ENCODE results near the gene ERVH48-1.

ERVH48-1 gene

DNA sequence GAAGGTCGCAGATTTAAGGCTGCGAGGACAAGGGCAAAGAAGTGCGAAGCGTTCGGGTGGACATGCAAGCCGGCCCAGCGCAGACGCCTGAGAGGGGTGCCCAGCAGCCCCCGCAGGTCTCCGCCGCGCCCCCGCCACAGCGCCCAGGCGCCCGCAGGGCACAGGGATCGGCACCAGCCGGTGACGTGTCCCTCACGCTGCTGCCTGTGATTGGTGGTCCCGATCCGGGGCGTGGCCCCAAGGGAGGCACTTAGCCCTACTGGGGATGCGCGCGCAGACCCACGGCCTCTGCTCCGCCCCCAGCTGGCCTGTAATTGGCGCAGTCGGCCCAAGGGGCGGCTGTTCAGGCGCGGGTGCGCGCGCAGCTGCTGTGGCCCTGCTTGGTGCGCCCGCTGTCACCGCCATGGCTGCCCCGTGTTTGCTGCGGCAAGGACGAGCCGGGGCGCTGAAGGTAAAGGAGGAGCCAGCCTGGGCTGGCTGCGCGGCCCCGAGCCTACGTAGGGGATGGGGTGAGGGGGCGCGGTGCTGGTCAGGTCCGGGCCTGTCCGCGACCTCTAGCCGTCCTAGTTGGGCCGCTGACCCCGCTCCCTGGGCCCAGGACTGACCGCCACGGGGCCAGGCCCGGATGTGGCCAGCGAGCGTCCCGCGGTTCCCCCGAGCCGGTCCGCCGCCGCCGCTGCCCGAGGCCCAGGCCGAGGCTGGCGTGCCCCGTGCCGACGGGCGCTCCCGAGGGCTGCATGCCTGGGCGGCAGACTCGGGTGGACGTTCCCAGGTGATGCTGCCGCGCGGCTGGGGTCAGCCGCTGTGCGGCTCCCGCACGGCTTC is 32.3 kb downstream of the ERVH48-1 start, which contains the start of gene NDUFV3 (continued):
- TF ChIP-seq, protein P1, sequence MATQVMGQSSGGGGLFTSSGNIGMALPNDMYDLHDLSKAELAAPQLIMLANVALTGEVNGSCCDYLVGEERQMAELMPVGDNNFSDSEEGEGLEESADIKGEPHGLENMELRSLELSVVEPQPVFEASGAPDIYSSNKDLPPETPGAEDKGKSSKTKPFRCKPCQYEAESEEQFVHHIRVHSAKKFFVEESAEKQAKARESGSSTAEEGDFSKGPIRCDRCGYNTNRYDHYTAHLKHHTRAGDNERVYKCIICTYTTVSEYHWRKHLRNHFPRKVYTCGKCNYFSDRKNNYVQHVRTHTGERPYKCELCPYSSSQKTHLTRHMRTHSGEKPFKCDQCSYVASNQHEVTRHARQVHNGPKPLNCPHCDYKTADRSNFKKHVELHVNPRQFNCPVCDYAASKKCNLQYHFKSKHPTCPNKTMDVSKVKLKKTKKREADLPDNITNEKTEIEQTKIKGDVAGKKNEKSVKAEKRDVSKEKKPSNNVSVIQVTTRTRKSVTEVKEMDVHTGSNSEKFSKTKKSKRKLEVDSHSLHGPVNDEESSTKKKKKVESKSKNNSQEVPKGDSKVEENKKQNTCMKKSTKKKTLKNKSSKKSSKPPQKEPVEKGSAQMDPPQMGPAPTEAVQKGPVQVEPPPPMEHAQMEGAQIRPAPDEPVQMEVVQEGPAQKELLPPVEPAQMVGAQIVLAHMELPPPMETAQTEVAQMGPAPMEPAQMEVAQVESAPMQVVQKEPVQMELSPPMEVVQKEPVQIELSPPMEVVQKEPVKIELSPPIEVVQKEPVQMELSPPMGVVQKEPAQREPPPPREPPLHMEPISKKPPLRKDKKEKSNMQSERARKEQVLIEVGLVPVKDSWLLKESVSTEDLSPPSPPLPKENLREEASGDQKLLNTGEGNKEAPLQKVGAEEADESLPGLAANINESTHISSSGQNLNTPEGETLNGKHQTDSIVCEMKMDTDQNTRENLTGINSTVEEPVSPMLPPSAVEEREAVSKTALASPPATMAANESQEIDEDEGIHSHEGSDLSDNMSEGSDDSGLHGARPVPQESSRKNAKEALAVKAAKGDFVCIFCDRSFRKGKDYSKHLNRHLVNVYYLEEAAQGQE (tag by site-specific recombination; IDR thresholded peaks at IDR 0.05) = 0 out of 2 replicates have a peak, but pooled peaks have one; percentile 5
- TF ChIP-seq ZNF571 (tag by site-specific recombination; IDR thresholded peaks at IDR 0.05) (no peak), BCL11A (tag by site-specific recombination; IDR thresholded peaks at IDR 0.05; ENCODE audit: low read depth) (peak; percentile 29; the same call in 1 of the 2 replicates), ZNF830 (tag by site-specific recombination; IDR thresholded peaks at IDR 0.05; ENCODE audit: low read depth) (no peak), ZNF621 (tag by site-specific recombination; IDR thresholded peaks at IDR 0.05) (no peak), YY2 (tag by site-specific recombination; IDR thresholded peaks at IDR 0.05) (no peak; the same call in none of the 2 replicates), WT1 (tag by site-specific recombination; IDR thresholded peaks at IDR 0.05) (no peak), ZNF274 (IDR thresholded peaks at IDR 0.05; ENCODE audit: low read length) (no peak), ZNF274 (tag by site-specific recombination; IDR thresholded peaks at IDR 0.05; ENCODE audit: borderline replicate concordance) (no peak), ZNF175 (tag by site-specific recombination; IDR thresholded peaks at IDR 0.05) (no peak), ZNF2 (tag by site-specific recombination; IDR thresholded peaks at IDR 0.05) (no peak), ZNF133 (tag by site-specific recombination; IDR thresholded peaks at IDR 0.05) (no peak), ZNF776 (tag by site-specific recombination; IDR thresholded peaks at IDR 0.05; ENCODE audit: borderline replicate concordance) (no peak), ZNF114 (tag by site-specific recombination; IDR thresholded peaks at IDR 0.05) (no peak), KLF1 (tag by site-specific recombination; IDR thresholded peaks at IDR 0.05) (0 out of 2 replicates have a peak, but pooled peaks have one; percentile 9), ZNF670 (tag by site-specific recombination; IDR thresholded peaks at IDR 0.05; ENCODE audit: low read depth) (no peak), ZNF391 (tag by site-specific recombination; IDR thresholded peaks at IDR 0.05; ENCODE audit: borderline replicate concordance, low read depth) (no peak), ZNF596 (tag by site-specific recombination; IDR thresholded peaks at IDR 0.05) (no peak; the same call in 1 of the 2 replicates), ZFHX2 (tag by site-specific recombination; conservative IDR thresholded peaks at IDR 0.05) (peak; percentile 90), ZNF837 (tag by site-specific recombination; IDR thresholded peaks at IDR 0.05) (no peak), ZBTB1 (tag by site-specific recombination; IDR thresholded peaks at IDR 0.05) (no peak), ZNF76 (tag by site-specific recombination; IDR thresholded peaks at IDR 0.05; ENCODE audit: borderline replicate concordance, low read depth) (peak; percentile 64; the same call in 1 of the 2 replicates), ZNF791 (tag by site-specific recombination; IDR thresholded peaks at IDR 0.05) (no peak), ZNF558 (tag by site-specific recombination; IDR thresholded peaks at IDR 0.05) (no peak)
- TF ChIP-seq, protein P2, sequence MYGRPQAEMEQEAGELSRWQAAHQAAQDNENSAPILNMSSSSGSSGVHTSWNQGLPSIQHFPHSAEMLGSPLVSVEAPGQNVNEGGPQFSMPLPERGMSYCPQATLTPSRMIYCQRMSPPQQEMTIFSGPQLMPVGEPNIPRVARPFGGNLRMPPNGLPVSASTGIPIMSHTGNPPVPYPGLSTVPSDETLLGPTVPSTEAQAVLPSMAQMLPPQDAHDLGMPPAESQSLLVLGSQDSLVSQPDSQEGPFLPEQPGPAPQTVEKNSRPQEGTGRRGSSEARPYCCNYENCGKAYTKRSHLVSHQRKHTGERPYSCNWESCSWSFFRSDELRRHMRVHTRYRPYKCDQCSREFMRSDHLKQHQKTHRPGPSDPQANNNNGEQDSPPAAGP (tag by site-specific recombination; IDR thresholded peaks at IDR 0.05) = peak; percentile 24; the same call in 1 of the 2 replicates
- TF ChIP-seq, protein P3, sequence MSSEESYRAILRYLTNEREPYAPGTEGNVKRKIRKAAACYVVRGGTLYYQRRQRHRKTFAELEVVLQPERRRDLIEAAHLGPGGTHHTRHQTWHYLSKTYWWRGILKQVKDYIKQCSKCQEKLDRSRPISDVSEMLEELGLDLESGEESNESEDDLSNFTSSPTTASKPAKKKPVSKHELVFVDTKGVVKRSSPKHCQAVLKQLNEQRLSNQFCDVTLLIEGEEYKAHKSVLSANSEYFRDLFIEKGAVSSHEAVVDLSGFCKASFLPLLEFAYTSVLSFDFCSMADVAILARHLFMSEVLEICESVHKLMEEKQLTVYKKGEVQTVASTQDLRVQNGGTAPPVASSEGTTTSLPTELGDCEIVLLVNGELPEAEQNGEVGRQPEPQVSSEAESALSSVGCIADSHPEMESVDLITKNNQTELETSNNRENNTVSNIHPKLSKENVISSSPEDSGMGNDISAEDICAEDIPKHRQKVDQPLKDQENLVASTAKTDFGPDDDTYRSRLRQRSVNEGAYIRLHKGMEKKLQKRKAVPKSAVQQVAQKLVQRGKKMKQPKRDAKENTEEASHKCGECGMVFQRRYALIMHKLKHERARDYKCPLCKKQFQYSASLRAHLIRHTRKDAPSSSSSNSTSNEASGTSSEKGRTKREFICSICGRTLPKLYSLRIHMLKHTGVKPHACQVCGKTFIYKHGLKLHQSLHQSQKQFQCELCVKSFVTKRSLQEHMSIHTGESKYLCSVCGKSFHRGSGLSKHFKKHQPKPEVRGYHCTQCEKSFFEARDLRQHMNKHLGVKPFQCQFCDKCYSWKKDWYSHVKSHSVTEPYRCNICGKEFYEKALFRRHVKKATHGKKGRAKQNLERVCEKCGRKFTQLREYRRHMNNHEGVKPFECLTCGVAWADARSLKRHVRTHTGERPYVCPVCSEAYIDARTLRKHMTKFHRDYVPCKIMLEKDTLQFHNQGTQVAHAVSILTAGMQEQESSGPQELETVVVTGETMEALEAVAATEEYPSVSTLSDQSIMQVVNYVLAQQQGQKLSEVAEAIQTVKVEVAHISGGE (tag by site-specific recombination; conservative IDR thresholded peaks at IDR 0.05; ENCODE audit: low read depth) = peak; percentile 38; the same call in 1 of the 2 replicates
- TF ChIP-seq, protein P4, sequence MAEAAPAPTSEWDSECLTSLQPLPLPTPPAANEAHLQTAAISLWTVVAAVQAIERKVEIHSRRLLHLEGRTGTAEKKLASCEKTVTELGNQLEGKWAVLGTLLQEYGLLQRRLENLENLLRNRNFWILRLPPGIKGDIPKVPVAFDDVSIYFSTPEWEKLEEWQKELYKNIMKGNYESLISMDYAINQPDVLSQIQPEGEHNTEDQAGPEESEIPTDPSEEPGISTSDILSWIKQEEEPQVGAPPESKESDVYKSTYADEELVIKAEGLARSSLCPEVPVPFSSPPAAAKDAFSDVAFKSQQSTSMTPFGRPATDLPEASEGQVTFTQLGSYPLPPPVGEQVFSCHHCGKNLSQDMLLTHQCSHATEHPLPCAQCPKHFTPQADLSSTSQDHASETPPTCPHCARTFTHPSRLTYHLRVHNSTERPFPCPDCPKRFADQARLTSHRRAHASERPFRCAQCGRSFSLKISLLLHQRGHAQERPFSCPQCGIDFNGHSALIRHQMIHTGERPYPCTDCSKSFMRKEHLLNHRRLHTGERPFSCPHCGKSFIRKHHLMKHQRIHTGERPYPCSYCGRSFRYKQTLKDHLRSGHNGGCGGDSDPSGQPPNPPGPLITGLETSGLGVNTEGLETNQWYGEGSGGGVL (tag by site-specific recombination; IDR thresholded peaks at IDR 0.05) = 0 out of 2 replicates have a peak, but pooled peaks have one; percentile 8
- TF ChIP-seq, protein P5, sequence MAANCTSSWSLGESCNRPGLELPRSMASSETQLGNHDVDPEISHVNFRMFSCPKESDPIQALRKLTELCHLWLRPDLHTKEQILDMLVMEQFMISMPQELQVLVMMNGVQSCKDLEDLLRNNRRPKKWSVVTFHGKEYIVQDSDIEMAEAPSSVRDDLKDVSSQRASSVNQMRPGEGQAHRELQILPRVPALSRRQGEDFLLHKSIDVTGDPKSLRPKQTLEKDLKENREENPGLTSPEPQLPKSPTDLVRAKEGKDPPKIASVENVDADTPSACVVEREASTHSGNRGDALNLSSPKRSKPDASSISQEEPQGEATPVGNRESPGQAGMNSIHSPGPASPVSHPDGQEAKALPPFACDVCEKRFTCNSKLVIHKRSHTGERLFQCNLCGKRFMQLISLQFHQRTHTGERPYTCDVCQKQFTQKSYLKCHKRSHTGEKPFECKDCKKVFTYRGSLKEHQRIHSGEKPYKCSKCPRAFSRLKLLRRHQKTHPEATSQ (tag by site-specific recombination; IDR thresholded peaks at IDR 0.05) = peak; percentile 84; the same call in 1 of the 2 replicates

All from HEK293 (cell line).